Ovary (tissue), 3 donors: Measurements from ENCODE around the gene PIWIL4.

Experiments used
- EP300 ChIP-seq: sonication (generic); formaldehyde crosslinking; IDR thresholded peaks from one replicate; pipeline ENCODE4 v1.6.1; 2017; ENCODE audit warnings: antibody characterized with exemption
- TF ChIP-seq, protein P1 (sequence below), 3 donors: fragments of 450-650 bp in 2 of 3; fragments of 200-600 bp in 1 of 3; IDR thresholded peaks; one replicate each; pipeline versions ENCODE4 v1.5.1 to v1.8.0; 2016 to 2022; ENCODE audit warnings: antibody characterized with exemption in 3 of 3, mild to moderate bottlenecking in 1 of 3
- donor health status: DM: no; HTN: no; CAD: no.

GRCh38 chr11:94558932-94559331 is 8.2 kb upstream of the PIWIL4 start:
- TF ChIP-seq EP300 = no peak
- TF ChIP-seq, protein P1, sequence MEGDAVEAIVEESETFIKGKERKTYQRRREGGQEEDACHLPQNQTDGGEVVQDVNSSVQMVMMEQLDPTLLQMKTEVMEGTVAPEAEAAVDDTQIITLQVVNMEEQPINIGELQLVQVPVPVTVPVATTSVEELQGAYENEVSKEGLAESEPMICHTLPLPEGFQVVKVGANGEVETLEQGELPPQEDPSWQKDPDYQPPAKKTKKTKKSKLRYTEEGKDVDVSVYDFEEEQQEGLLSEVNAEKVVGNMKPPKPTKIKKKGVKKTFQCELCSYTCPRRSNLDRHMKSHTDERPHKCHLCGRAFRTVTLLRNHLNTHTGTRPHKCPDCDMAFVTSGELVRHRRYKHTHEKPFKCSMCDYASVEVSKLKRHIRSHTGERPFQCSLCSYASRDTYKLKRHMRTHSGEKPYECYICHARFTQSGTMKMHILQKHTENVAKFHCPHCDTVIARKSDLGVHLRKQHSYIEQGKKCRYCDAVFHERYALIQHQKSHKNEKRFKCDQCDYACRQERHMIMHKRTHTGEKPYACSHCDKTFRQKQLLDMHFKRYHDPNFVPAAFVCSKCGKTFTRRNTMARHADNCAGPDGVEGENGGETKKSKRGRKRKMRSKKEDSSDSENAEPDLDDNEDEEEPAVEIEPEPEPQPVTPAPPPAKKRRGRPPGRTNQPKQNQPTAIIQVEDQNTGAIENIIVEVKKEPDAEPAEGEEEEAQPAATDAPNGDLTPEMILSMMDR (IDR thresholded peaks at IDR 0.05) = no peak
